Stimulated activated naive CD4-positive, alpha-beta T cell (primary cell): ENCODE data around the gene LAMB1.

Experiments
- DNase-seq, 6 experiments: peaks; one replicate each; lab custom pipeline; 2025; lab: John Stamatoyannopoulos, UW

Gene LAMB1

DNA sequence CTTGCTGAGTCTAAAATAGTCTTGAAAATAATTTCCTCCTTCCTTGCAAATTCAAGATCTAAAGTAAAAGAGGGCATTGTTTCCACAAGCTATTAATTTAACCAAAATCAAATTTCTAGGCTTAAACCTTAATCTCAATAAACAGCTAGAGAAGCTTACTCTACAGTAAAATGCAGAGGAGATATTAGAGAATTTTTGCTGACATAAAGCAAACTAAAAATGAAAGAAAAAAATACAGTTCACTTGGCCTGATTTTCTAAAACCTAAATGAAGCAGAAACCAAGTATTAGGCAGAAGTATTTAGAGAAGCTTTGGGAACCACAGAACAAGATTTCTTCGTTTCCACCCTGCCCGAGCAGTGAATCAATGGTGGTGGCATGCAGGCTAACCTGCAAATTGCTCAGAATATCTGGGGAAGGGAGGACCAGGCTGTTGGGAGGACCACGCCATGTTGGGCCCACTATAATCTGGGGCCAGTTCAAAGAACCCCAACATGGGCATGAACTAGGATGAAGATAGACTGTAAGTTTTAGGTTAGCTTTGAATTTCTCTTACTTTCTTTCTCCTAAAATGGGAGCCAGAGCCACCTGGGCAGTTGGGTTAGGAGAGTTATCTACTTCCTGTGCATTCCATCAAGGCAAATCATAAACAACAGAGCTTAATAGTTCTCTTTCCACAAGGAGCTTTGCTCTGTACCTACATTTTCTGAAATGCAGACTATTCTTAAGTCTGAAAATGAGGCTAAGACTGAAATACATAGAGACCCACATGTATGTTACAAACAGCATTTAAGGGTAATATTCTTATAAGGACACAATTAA is 4.1 kb downstream of the LAMB1 start:
- no peak for DNase-seq

- DNase-seq: no peak
Measured at GRCh38 chr7:107998150-107998549, 4.8 kb downstream of the LAMB1 start.

- no peak for DNase-seq
Measured at GRCh38 chr7:107996072-107996882, 6.7 kb downstream of the LAMB1 start.

DNA sequence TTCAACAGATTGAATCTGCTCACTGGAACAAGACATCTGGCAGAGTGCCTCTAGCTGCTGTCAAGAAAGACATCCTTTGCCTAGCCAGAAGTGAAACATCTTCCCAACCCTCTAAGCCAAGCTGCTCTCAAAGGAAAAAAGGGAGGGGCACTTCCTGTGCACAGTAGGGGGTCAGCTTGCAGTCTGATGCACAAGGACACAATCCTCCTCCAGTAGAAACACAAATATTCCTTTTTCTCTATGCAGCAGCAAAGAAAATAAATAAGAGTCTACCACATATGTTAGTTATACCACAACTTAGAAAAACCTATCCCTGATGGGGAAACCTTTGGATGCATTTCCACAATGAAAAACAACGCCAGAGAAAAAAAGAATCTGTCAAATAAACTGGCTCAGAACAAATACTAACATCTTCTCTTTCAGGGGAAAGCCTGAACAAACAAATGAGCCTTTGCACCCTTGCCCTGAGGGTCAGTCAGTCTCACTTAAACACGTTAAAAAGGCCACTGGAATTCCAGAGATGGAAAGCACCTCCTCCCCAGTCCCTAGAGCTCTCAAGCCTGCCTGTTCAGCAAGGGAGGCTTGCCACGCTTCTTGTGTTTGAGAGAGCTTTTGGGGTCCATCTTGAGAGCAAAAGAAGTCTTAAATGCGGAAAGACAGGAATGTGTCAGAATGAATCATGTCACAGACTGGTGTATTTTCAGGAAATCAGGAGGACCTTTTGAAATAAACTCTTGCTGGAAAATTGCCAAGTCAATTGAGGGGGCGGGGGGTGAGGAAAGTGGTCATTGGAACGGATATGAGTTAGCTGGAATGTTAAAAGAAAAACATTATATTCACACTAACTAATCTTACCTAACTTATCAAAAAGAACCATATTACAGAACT is 7.5 kb downstream of the LAMB1 start:
- no peak for DNase-seq

DNA sequence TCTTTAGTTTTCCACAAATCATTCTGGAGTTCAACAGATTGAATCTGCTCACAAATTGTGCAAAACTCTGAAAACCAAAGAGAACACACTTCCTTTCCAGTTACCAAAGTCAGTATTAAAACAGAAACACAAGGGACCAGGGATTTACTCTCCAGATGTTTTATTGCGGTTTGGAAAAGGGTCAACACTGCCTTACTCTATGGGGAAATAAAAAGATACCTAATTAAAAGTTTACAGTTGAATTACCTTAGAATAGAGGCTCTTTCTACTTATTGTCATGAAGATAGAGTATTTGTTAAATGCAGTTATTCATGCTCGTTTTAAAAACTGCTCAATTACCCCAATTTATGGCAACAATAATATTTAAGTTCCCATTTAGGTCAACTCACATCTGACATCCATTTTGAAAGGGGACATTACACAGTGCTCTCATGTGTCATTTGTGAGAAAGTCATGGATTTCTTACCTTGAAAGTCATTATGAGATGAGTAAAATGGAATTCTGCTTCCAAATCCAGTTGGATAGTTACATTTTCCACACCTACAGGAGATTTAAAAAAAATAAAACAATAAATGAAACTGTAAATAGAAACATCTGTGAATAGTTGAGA is 8.4 kb downstream of the LAMB1 start:
- no peak for DNase-seq

DNA sequence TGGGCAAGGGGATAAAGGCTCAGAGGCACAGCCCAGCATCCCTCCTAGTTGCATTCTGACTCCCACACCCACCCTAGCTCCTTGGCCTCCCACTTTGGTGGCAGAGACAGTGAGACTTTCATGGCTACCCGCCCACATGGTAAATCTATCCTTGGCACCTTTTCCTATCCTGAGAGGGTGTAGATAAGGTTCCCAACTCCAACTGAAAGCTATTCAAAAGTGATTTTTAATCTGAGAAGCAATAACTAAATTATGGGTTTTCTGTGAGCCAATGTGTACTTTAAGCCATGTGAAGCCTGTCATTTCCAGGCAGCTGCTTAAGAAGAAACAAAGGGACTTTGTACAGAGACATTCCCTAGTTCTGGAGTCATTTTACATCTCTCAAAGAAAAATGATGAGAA is 9.1 kb downstream of the LAMB1 start:
- DNase-seq: no peak

DNA sequence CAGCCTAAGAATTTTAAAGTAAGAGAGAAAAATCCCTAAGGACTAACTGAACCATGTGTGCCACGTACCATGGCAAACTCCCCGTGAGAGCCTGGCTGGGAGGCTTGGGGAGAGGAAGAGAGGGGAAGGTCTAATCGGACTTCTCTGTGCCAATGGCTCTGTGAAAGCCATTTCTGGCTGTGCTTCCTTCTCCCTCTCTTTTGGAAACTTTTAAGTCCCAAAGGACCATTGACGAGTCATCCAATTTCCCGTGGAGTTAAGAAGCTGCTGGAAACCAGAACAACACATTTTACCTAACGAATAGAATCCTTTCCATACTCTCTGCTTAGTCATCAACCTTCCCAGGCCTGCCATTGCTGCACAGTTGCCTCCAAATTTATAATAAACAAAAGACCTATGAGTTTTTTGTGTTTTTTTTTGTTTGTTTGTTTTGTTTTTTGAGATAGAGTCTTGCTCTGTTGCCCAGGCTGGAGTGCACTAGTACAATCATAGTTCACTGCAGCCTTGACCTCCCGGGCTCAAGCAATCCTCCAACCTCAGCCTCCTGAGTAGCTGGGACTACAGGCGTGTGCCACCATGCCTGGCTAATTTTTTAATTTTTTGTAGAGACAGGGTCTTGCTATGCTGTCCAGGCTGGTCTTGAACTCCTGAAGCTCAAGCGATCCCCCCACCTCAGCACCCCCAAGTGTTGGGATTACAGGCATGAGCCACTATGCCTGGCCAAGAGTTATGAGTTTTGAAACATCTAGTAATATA is 13.2 kb downstream of the LAMB1 start:
- no peak for DNase-seq

DNA sequence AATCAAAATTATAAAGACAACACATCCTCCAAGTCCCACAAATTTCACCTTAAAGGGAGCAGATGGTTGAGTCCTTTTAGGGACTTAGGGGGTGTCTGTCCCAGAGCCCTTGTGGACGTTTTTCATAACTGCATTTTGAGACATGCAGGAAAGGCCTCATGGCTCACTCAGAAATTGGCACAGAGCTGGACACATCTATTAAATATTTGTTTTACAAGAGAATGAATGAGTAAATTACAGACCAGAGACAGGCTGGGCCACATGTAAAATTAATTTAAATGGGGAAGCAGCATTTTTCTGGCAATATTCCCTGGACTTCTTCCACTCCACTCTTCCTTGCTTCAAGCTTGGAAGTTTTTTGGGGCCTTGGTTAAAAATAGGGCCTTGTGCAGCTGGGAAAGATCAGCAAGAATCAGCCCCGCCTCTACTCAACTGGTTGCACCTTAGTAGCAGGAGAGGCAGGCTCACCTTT is 20.0 kb downstream of the LAMB1 start:
- DNase-seq: no peak

DNA sequence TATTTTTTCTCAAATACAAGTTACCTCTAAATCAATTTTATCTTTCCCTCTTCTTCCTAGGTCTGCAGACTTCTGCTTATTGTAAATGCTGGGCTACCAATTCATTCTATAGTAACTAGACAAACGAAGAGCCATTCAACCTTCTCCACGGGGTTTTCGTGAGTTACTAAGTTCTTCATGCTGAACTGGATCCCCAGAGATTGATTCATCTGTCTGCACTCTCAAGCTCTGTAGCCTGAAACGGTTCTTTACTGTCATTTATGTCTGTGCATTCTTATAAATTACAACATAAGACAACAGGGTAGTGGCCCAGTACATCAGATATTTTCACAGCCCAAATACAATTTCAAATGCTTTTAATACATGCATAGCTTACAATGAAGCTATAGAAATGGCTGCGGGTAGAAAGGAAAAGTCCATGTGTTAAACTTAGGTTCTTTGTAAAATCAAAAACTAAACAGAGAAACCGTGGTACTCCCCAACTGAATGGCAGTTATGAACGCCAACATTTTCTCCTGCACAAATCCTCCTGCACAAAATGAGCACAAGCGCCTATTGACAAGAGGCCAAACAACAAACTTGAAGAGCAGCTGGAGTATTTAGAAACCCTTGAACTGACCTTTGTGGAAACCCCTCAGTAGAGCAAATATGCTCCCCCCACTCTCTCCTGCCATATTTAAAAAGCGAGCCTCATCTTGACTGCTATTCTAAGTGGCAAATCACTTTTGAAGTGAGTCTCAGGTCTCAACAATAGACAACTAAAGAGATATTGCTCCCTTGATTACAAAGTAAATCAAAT is 20.7 kb downstream of the LAMB1 start:
- DNase-seq: no peak

DNA sequence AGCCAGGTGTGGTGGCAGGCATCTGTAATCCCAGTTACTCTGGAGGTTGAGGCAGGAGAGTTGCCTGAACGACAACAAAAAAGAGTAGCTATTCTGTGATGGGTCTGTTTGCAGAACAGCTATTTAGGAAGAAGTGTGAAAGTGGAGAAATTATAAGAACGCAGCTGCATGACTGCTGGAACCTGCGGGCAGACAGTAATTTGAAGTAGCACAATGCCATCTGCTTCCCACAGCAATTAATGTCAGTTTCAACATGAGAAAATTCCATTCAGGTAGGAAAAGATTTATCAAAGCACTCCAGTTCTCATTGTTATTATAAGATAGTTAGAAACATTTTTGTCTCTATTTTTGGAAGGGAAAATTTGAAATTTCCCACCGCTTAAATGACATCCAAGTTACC is 21.5 kb downstream of the LAMB1 start:
- no peak for DNase-seq

DNA sequence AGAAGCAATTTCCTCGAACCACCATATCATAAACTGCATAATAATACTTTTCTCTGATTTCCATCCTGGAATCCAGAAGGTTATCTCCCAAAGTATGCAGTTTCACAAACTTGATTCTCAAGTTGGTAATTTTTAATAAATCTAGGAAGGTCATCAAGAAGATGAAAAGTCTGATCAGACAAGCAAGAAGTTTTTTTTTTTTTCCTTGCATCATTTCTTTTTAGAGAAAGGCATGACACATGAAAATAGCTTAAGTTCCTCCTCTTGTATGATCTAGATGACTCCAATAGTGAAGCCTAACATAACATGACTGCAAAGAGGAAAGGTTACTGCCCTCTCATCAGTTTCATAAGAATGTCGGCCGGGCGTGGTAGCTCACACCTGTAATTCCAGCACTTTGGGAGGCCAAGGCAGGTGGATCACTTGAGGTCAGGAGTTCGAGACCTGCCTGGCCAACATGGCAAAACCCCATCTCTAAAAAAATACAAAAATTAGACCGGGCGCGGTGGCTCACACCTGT is 22.2 kb downstream of the LAMB1 start:
- no peak for DNase-seq

DNA sequence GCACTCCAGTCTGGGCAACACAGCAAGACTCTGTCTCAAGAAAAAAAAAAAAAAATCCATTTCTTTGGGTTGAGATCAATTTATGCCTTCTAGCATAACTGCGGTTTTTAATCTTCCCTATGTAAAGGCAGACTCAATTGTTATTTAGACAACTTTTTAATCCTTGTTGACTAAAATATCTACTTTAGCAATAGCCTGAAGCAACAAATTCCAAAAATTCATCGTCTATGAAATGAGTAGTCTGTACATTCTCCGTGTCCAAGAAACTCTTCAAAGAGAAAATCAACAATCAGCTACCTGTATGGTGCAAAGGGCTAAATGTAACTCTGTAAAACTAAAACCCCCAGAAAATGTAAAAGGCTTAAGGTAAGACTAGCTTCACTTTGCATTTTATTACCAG is 22.8 kb downstream of the LAMB1 start:
- DNase-seq: no peak

GRCh38 chr7:107978815-107979408 is 24.0 kb downstream of the LAMB1 start:
- DNase-seq: no peak

- DNase-seq: no peak
Measured at GRCh38 chr7:107977048-107977447, 25.9 kb downstream of the LAMB1 start.

DNA sequence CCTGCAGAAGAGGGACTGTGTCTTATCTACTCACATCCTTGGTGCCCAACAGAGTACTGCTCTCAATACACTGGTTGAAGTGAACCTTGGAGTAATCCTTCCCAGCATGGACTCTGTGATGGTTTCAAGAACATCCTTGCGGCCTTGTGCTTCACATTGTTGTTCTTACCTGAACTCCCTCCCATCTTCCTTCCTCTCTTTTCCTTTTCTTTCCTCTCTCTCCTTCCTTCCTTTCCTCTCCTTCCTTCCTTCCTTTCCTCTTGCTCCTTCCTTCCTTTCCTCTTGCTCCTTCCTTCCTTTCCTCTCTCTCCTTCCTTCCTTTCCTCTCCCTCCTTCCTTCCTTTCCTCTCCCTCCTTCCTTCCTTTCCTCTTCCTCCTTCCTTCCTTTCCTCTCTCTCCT is 26.3 kb downstream of the LAMB1 start:
- DNase-seq: no peak

DNA sequence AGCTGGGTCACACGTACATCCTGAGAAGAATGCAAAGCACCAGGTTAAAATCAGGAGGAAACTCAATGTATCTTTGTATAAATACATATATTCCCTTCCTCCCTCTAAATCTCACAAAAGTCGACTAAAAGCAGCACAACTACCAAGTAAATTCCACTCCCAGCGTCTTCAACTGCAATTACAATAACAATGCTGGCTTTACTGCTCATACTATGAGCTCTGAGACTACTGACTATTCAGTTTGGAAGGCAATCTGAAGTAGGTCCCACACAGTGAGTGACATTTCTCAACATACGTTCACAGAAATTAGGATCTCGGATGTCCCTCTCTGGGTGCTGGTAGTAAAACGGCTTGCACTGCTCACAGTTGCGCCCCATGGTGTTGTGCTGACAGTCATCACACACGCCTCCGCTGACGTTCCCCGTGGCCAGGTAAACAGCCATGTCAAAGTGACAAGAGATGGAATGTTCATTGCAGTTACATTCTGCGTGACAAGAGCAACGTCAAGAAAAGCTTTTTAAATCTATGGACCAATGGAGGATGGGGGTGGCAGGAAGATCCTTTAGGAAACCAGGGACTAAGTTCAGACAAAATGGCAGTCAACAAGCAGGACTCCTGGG is 27.5 kb downstream of the LAMB1 start:
- DNase-seq: no peak

DNA sequence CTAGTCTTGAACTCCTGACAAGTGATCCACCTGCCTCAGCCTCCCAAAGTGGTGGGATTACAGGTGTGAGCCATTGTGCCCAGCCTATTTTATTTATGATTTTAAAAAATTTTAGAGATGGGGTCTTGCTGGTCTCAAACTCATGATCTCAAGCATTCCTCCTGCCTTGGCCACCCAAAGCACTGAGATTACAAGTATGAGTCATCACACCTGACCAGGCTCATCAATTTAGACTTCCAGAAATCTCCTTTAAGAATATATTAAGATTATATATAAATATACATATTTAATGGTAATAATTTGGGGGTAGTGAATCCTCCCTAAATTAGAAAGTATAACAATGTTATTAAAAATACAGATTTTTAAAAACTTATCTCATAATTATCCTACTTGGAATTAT is 29.1 kb downstream of the LAMB1 start:
- no peak for DNase-seq

DNA sequence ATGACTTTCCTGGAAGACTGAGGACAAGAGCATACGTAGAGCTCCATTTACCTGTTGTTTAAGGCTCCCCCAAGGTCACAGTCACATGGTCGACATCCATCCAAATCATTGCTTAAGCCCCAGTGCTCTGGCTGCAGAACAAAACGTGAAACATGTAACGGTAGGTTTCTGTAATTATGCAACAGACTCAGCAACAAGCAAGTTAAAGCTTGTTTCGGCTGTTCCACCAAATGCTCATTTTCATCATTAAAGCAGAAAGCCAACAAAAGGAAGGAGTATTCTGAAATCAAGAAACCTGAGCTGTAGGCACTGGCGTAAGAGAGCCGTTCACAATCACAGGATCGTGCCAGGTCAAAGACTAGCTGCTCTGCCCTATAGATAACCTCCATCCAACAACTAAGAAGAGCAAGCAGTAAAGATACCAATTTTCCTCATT is 30.0 kb downstream of the LAMB1 start:
- no peak for DNase-seq

GRCh38 chr7:107972075-107972482 is 30.9 kb downstream of the LAMB1 start:
- DNase-seq: no peak
